Transverse colon (tissue), 4 donors: Measurements from ENCODE around the gene MTG2. TPM values are rescaled to one million over a fixed set of nuclear protein-coding genes. Genes with fewer than 3 reads are reported as not detected.

Experiments used
- DNase-seq: peaks from one replicate; pipeline ENCODE4 v3.0.0-alpha.2; 2019
- H3K27ac ChIP-seq, 4 donors: fragments of 200-600 bp; sonication (generic); 2 replicates each; pipeline ENCODE4 v1.5.1; 2016 to 2018; ENCODE audit warnings: inconsistent platforms in 4 of 4
- H3K27me3 ChIP-seq: fragments of 200-600 bp; sonication (generic); 2 replicates; pipeline ENCODE4 v1.5.1; 2017; ENCODE audit warnings: inconsistent platforms
- H3K36me3 ChIP-seq, 4 donors: fragments of 200-600 bp; sonication (generic); 2 replicates each; pipeline ENCODE4 v1.5.1; 2017 to 2019; ENCODE audit warnings: inconsistent platforms in 4 of 4
- H3K4me1 ChIP-seq, 4 donors: fragments of 200-600 bp; sonication (generic); 2 replicates each; pipeline ENCODE4 v1.5.1; 2017 to 2020; ENCODE audit warnings: inconsistent platforms in 4 of 4
- H3K4me3 ChIP-seq, 4 donors: fragments of 200-600 bp; sonication (generic); 1 replicate in 1 of 4; 2 replicates in 3 of 4; pipeline versions ENCODE4 v1.5.1 to v1.6.1; 2017 to 2019; ENCODE audit warnings: inconsistent platforms in 4 of 4
- H3K9me3 ChIP-seq, 2 donors: fragments of 200-600 bp; sonication (generic); 2 replicates each; pipeline ENCODE4 v1.5.1; 2017 to 2019; ENCODE audit warnings: inconsistent platforms in 2 of 2
- EP300 ChIP-seq: sonication (generic); formaldehyde crosslinking; IDR thresholded peaks from one replicate; pipeline ENCODE4 v1.6.1; 2017; ENCODE audit warnings: antibody characterized with exemption, low read depth
- POLR2A ChIP-seq: fragments of 450-650 bp; IDR thresholded peaks from one replicate; pipeline ENCODE4 v1.6.1; 2016; ENCODE audit warnings: antibody characterized with exemption, mild to moderate bottlenecking, moderate library complexity
- POLR2AphosphoS5 ChIP-seq, 3 donors: sonication (generic); formaldehyde crosslinking; IDR thresholded peaks; one replicate each; pipeline ENCODE4 v1.6.1; 2016; ENCODE audit warnings: antibody characterized with exemption in 3 of 3
- WGBS, 2 donors: methylation state at CpG; one replicate each; pipeline ENCODE4 v1.1.5; 2018; ENCODE audit warnings: low coverage in 1 of 2; 5-methylcytosine and 5-hydroxymethylcytosine counted together
- in situ Hi-C, 4 donors: fragments of 200-750 bp; cut with MboI; loops; one replicate each; pipeline versions ENCODE4 v1.15.0 to v1.15.1; 2017; ENCODE audit warnings: low sequenced_read_pairs in 3 of 4, low pct_ligation_motif_present in 1 of 4, low pct_unique_long_range_greater_than_20kb in 1 of 4
- intact Hi-C: fragments of 100-400 bp; cut with DNase I; formaldehyde crosslinking; loops from one replicate; pipeline ENCODE4 v1.15.1; 2023; ENCODE audit warnings: low total_unique reads
- total RNA-seq, 4 donors: library from RNA; depleted of rRNA; stranded (reverse); fragments of >200 nt; gene quantifications; one replicate each; pipeline ENCODE4 v1.1.0, GENCODE V29; 2016
- TF ChIP-seq, protein P1 (sequence below), 5 experiments: fragments of 200-600 bp in 3 of 5; fragments of 450-650 bp in 2 of 5; sonication (generic) in 3 of 5; IDR thresholded peaks; 1 replicate in 2 of 5; 2 replicates in 3 of 5; pipeline ENCODE4 v1.5.1; 2016 to 2017; ENCODE audit warnings: antibody characterized with exemption in 5 of 5, inconsistent platforms in 3 of 5, mild to moderate bottlenecking in 2 of 5, moderate library complexity in 1 of 5

The MTG2 gene
- total RNA-seq, 4 donors from 2014 or later, result 9.8 to 58.0 (median 23.1) TPM

DNA sequence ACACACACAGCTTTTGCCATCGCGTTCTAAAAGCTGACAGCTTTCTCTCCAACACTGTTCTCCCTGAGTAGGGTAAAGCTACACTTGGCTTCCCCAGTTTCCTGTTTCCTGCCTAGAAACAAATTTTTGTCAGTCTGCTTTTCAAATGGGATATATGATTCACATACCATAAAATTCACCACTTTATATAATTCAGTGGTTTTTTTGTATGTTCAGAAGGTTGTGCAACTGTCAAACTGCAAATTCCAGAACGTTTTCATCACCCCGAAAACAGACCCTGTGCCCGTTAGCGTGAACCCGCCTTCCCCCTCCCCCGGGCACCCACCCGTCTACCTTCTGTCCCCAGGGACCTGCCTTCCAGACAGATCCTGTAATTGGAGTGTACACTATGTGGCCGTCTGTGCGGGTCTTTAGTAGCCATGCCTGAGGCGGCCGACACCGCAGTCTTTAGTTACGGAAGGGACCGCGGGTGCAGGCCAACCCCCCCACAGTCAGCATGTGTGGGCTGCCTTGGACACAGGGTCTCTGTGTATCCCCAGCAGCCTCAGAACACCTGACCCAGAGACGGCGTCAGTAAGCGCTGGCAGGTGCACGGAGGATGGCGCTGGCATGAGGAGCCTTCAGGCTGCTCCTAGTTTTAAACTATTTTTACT, 20.7 kb downstream of the MTG2 start:
- in situ Hi-C loops, result no loop called here
- TF ChIP-seq, protein P1, sequence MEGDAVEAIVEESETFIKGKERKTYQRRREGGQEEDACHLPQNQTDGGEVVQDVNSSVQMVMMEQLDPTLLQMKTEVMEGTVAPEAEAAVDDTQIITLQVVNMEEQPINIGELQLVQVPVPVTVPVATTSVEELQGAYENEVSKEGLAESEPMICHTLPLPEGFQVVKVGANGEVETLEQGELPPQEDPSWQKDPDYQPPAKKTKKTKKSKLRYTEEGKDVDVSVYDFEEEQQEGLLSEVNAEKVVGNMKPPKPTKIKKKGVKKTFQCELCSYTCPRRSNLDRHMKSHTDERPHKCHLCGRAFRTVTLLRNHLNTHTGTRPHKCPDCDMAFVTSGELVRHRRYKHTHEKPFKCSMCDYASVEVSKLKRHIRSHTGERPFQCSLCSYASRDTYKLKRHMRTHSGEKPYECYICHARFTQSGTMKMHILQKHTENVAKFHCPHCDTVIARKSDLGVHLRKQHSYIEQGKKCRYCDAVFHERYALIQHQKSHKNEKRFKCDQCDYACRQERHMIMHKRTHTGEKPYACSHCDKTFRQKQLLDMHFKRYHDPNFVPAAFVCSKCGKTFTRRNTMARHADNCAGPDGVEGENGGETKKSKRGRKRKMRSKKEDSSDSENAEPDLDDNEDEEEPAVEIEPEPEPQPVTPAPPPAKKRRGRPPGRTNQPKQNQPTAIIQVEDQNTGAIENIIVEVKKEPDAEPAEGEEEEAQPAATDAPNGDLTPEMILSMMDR (IDR thresholded peaks at IDR 0.05), result no peak
- TF ChIP-seq POLR2AphosphoS5 (IDR thresholded peaks at IDR 0.05) (no peak), EP300 (no peak), POLR2A (no peak)
- 86 to 87% methylated on average over 7 to 22 of the region's 22 CpGs for WGBS, 2 donors
- Histone ChIP-seq H3K27me3 (no peaks in the 10 kb centered on the region), H3K36me3 (peaks cover 0 to 23% (median 10%) of the 10 kb centered on the region in 4 donors), H3K4me3 (no peak overlapping the region), H3K9me3 (no peaks in the 10 kb centered on the region), H3K27ac (no peak overlapping the region), H3K4me1 (no peaks in the 10 kb centered on the region)
- DNase-seq, result no peak
- intact Hi-C loops, result no loop called here

DNA sequence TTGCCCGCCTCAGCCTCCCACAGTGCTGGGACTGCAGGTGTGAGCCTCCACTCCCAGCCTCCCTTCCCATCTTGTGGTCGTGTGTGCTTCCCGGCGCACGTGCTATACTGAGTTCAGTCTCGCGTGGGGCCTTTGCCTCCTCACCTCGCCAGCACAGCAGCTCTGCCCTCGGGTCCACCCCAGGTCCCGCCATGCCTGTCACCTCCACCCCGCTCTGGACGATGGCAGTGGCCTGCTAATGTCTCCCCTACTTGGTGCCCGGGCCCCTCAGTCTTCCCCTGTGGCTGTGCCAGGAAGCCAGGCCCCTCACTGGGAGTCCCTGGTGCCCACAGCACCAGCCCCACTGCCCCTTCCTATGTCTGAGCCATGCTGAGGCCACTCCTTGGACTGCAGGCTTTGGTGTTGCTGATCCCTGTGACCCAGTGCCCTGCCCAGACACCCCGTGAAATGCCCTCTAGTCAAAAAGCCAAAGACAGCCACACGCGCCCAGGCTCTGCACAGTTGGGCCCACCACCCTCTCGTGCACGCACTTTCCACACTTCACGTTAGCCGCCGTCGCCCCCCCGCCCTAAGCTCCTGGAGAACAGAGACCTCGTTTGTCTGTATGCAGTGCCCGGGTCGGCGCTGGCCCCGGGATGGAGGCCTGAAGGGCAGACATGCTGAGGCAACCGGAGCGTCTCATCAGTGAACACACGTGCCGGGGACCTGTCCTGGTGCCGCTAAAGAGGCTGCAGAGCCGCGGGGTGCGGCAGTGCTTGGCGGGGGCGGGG, 23.0 kb downstream of the MTG2 start:
- Histone ChIP-seq H3K4me3 (no peak overlapping the region), H3K4me1 (no peaks in the 10 kb centered on the region), H3K27ac (no peak overlapping the region), H3K36me3 (peaks cover 0 to 6% (median 3%) of the 10 kb centered on the region in 4 donors), H3K27me3 (peaks cover 18% of the 10 kb centered on the region), H3K9me3 (no peaks in the 10 kb centered on the region)
- WGBS, 2 donors, result 91% methylated on average over 38 of the region's 38 CpGs; no CpG with 5 or more reads in 1 of the 2 donors
- no peak for DNase-seq
- intact Hi-C loops, result no loop called here
- in situ Hi-C loops, result no loop called here
- TF ChIP-seq POLR2AphosphoS5 (IDR thresholded peaks at IDR 0.05) (no peak), EP300 (no peak), POLR2A (no peak)
- TF ChIP-seq, protein P1 (IDR thresholded peaks at IDR 0.05), result no peak

DNA sequence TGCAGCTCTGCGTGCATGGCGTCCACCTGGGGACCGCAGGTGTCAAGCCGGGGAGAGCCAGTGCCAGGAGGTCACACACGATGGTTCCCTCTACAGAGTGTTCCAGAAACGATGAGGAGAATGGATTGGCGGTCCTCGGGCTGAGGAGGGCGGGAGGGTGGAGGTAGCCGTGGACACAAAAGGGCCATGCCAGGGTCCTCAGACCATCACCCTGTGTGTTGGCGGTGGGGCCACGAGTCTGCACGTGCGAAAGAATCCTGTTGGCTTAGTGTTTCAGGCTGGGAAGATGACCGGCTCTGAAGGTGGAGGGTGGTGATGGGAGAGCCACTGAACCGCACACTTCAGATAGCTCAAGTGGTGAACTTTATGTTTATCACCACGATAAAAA, 23.6 kb downstream of the MTG2 start:
- Histone ChIP-seq H3K4me3 (no peak overlapping the region), H3K9me3 (no peaks in the 10 kb centered on the region), H3K27ac (no peak overlapping the region), H3K27me3 (peaks cover 23% of the 10 kb centered on the region), H3K36me3 (peaks cover 0 to 4% (median 0%) of the 10 kb centered on the region in 4 donors), H3K4me1 (no peaks in the 10 kb centered on the region)
- TF ChIP-seq EP300 (no peak), POLR2AphosphoS5 (IDR thresholded peaks at IDR 0.05) (no peak)
- TF ChIP-seq, protein P1 (IDR thresholded peaks at IDR 0.05), result no peak
- in situ Hi-C loops, result no loop called here
- no peak for DNase-seq
- intact Hi-C loops, result no loop called here
- WGBS, 2 donors, result 80 to 100% methylated on average over 1 to 17 of the region's 17 CpGs

DNA sequence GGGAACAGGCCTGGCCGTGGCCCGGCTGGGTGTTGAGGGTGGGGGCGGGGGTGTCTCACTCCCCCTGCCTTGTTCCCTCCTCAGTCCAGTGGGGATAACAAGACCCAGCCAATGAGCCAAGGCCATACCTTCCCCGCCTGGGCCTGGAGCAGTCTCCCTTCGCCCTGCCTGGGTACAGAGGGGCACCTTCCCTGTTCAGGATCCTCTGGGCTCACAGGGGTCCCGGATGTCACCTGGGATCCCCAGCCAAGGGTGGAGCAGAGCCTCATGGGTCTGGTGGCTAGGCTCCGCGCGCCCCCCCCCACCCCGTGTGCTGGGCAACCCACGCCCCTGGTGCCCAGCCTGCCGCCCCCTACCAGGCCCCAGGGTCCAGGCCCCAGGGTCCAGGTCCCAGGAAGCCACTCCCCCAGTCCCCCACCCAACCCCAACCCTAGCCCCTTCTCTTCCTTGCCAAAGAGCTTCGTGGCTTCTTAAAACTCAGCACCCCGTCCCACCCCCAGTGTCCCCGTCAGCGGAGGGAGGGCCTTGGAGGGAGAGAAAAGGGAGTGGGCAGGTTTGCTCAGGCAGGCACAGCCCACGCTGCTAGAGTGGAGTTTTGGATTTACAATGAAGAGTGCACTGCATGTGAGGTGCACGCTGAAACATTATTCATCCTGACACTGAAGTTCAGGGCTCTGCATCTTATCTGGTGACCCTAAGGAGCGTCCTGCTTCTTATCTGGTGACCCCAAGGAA, 25.4 kb downstream of the MTG2 start:
- no peak overlapping the region for H3K4me3 ChIP-seq
- 68 to 71% methylated on average over 4 to 13 of the region's 19 CpGs for WGBS, 2 donors
- intact Hi-C loops (no loop called here), in situ Hi-C loops (no loop called here)
- H3K9me3 ChIP-seq, result no peaks in the 10 kb centered on the region
- peaks cover 35% of the 10 kb centered on the region for H3K27me3 ChIP-seq
- H3K27ac ChIP-seq, result no peak overlapping the region
- TF ChIP-seq, protein P1 (IDR thresholded peaks at IDR 0.05), result no peak
- TF ChIP-seq POLR2A, result no peak
- TF ChIP-seq POLR2AphosphoS5 (IDR thresholded peaks at IDR 0.05), result no peak
- no peak for TF ChIP-seq EP300
- no peaks in the 10 kb centered on the region for H3K36me3 ChIP-seq
- H3K4me1 ChIP-seq, result no peaks in the 10 kb centered on the region
- DNase-seq, result no peak
